ENCODE results near the gene IFNK.

The IFNK gene

DNA sequence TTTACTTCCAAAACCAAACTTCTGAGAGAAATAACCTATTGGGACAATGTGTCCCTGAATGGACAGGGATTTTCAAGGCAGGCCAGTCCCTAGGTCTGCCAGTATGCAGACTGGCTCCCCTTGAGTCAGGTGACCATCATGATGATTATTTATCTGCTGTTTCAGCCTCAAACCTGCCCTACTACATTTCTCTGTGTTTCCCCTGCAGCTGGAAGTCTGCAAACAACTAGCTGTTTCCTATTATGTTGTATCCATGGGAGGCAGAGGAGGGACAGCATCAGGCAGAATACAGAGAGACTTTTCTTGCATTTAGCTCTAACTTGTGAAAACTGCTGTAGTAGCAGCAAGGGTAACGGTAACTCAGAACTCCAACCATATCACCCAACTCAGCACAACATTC, 36.2 kb upstream of the IFNK start:
- no peaks in the 10 kb centered on the region for H4K20me1 ChIP-seq (ENCODE audit: control insufficient read depth, insufficient read depth, low read depth, low read length)
- no peaks in the 10 kb centered on the region for H3K9me3 ChIP-seq (ENCODE audit: control insufficient read depth, insufficient read depth, low read length)
- H3K4me3 ChIP-seq (ENCODE audit: low read length): no peak overlapping the region
- H3F3A ChIP-seq (ENCODE audit: control insufficient read depth, insufficient read depth): no peaks in the 10 kb centered on the region
- no peak overlapping the region for H3K4me2 ChIP-seq (ENCODE audit: low read length)
- no peaks in the 10 kb centered on the region for H3K79me2 ChIP-seq (ENCODE audit: control insufficient read depth, low read length)
- TF ChIP-seq, protein P1, sequence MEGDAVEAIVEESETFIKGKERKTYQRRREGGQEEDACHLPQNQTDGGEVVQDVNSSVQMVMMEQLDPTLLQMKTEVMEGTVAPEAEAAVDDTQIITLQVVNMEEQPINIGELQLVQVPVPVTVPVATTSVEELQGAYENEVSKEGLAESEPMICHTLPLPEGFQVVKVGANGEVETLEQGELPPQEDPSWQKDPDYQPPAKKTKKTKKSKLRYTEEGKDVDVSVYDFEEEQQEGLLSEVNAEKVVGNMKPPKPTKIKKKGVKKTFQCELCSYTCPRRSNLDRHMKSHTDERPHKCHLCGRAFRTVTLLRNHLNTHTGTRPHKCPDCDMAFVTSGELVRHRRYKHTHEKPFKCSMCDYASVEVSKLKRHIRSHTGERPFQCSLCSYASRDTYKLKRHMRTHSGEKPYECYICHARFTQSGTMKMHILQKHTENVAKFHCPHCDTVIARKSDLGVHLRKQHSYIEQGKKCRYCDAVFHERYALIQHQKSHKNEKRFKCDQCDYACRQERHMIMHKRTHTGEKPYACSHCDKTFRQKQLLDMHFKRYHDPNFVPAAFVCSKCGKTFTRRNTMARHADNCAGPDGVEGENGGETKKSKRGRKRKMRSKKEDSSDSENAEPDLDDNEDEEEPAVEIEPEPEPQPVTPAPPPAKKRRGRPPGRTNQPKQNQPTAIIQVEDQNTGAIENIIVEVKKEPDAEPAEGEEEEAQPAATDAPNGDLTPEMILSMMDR (IDR thresholded peaks at IDR 0.05; ENCODE audit: low read depth, low read length, poor library complexity, severe bottlenecking): no peak
- no peak for TF ChIP-seq EZH2phosphoT487 (IDR thresholded peaks at IDR 0.05; ENCODE audit: borderline replicate concordance, low read length)
- H3K4me1 ChIP-seq (ENCODE audit: control insufficient read depth, low read length): 0 out of 2 replicates have a peak, but pooled peaks cover 6% of the 10 kb centered on the region
- H3K36me3 ChIP-seq (ENCODE audit: control insufficient read depth, low read length): no peaks in the 10 kb centered on the region
- H3K27ac ChIP-seq (ENCODE audit: low read depth, low read length): no peak overlapping the region
- H3K9me2 ChIP-seq (replicated peaks; ENCODE audit: control insufficient read depth, low read length): no peaks in the 10 kb centered on the region
- H3K27me3 ChIP-seq (ENCODE audit: control insufficient read depth, low read length): no peaks in the 10 kb centered on the region

DNA sequence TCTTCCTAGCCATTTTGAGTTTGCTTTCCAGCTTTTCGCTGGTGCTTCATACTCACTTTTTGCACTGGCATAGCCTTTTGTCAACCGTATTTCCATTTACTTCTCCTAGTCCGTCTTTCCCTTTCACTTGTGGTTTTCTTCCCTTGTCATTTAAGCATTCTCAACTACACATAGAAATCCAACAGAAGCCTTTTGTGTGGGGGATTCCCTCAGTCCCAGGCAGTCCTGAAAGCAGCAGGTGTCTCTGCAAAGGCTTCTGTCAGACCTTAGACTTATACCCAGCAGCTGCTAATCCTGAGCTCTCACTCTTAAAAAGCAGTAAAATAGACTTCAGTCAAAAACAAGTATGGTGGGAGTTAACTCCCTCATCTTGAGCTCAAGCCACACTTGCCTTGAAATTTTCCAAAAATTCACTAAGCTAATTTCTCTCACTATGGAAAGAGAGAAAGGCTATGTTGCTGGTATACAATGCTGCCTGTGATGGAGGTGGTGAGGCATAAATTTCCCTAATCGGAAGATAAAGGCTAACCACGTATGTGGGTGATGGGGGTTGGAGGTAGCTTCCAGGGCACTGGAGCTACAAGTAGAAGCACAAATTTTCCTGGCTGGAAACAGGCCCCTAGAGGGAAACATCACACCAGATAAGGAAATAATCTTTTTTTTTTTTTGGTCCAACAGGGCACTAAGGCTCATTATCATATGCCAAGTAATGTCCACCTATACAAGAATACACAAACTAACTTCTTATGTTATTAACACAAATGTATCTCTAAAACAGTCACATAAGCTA, 34.8 kb upstream of the IFNK start:
- H3K4me2 ChIP-seq (ENCODE audit: low read length): no peak overlapping the region
- H3K36me3 ChIP-seq (ENCODE audit: control insufficient read depth, low read length): no peaks in the 10 kb centered on the region
- H3K79me2 ChIP-seq (ENCODE audit: control insufficient read depth, low read length): no peaks in the 10 kb centered on the region
- no peaks in the 10 kb centered on the region for H4K20me1 ChIP-seq (ENCODE audit: control insufficient read depth, insufficient read depth, low read depth, low read length)
- H3K4me3 ChIP-seq (ENCODE audit: low read length): no peak overlapping the region
- 0 out of 2 replicates have a peak, but pooled peaks cover 6% of the 10 kb centered on the region for H3K4me1 ChIP-seq (ENCODE audit: control insufficient read depth, low read length)
- H3K9me3 ChIP-seq (ENCODE audit: control insufficient read depth, insufficient read depth, low read length): no peaks in the 10 kb centered on the region
- no peaks in the 10 kb centered on the region for H3K27me3 ChIP-seq (ENCODE audit: control insufficient read depth, low read length)
- H3K27ac ChIP-seq (ENCODE audit: low read depth, low read length): no peak overlapping the region
- H3K9me2 ChIP-seq (replicated peaks; ENCODE audit: control insufficient read depth, low read length): no peaks in the 10 kb centered on the region
- TF ChIP-seq EZH2phosphoT487 (IDR thresholded peaks at IDR 0.05; ENCODE audit: borderline replicate concordance, low read length): no peak
- TF ChIP-seq, protein P1 (IDR thresholded peaks at IDR 0.05; ENCODE audit: low read depth, low read length, poor library complexity, severe bottlenecking): no peak
- no peaks in the 10 kb centered on the region for H3F3A ChIP-seq (ENCODE audit: control insufficient read depth, insufficient read depth)

DNA sequence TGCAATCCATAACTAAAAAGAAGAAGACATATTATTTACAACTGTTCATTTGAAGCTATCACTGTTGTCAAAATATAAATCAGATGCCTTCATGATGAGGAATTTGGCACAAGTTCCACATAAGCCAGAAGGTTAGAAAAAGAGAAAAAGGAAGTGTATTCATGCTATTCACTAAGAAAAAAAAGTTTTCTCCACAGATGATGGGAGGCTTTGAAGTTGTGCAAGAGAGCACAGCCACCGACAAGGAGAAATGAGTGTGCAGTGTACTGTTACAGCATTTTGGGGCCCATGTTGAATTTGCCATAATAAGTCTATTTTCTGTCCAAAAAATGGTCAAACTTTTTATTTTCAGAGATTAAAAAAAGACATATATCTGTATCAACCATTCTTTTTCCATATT, 32.9 kb upstream of the IFNK start:
- no peaks in the 10 kb centered on the region for H3K36me3 ChIP-seq (ENCODE audit: control insufficient read depth, low read length)
- H3F3A ChIP-seq (ENCODE audit: control insufficient read depth, insufficient read depth): no peaks in the 10 kb centered on the region
- H3K27ac ChIP-seq (ENCODE audit: low read depth, low read length): no peak overlapping the region
- no peak overlapping the region for H3K4me3 ChIP-seq (ENCODE audit: low read length)
- H3K4me1 ChIP-seq (ENCODE audit: control insufficient read depth, low read length): no peaks in the 10 kb centered on the region
- no peaks in the 10 kb centered on the region for H3K9me2 ChIP-seq (replicated peaks; ENCODE audit: control insufficient read depth, low read length)
- H3K79me2 ChIP-seq (ENCODE audit: control insufficient read depth, low read length): no peaks in the 10 kb centered on the region
- no peaks in the 10 kb centered on the region for H3K9me3 ChIP-seq (ENCODE audit: control insufficient read depth, insufficient read depth, low read length)
- H3K27me3 ChIP-seq (ENCODE audit: control insufficient read depth, low read length): no peaks in the 10 kb centered on the region
- no peak overlapping the region for H3K4me2 ChIP-seq (ENCODE audit: low read length)
- H4K20me1 ChIP-seq (ENCODE audit: control insufficient read depth, insufficient read depth, low read depth, low read length): no peaks in the 10 kb centered on the region
- TF ChIP-seq, protein P1 (IDR thresholded peaks at IDR 0.05; ENCODE audit: low read depth, low read length, poor library complexity, severe bottlenecking): no peak
- TF ChIP-seq EZH2phosphoT487 (IDR thresholded peaks at IDR 0.05; ENCODE audit: borderline replicate concordance, low read length): no peak

Measured in DOHH2 (cell line).